Panc1 (cell line): ENCODE results near the gene RNF212. TPM values are rescaled to one million over a fixed set of nuclear protein-coding genes. Genes with fewer than 3 reads are reported as not detected.

Experiments used
- ATAC-seq: fragments of 200-7000 bp; cut with Tn5 transposase; 2 replicates; pipeline ENCODE4 v1.9.1; 2020; ENCODE audit warnings: mild to moderate bottlenecking, moderate library complexity
- BruUV-seq: library from RNA; stranded (reverse); fragments of 400-500 nt; replicated peaks from 2 replicates; lab custom pipeline; 2021; lab: Mats Ljungman, UMichigan
- CTCF ChIA-PET: fragments of 300-600 bp; sonication (Branson Sonifier 250); formaldehyde crosslinking; loops from one replicate; lab custom pipeline; 2022; ENCODE audit warnings: antibody characterized with exemption; lab: Charles Lee
- POLR2A ChIA-PET: fragments of 300-600 bp; sonication (Branson Sonifier 250); formaldehyde crosslinking; loops from one replicate; lab custom pipeline; 2022; ENCODE audit warnings: antibody characterized with exemption; lab: Charles Lee
- DNase-seq: peaks from one replicate; pipeline ENCODE4 v3.0.0-alpha.2; 2010; ENCODE audit warnings: low read depth, low spot score
- H3K27ac ChIP-seq: 2 replicates; pipeline ENCODE4 v1.5.1; 2011; ENCODE audit warnings: mild to moderate bottlenecking, low read length, inconsistent platforms
- H3K27me3 ChIP-seq: fragments of 200-500 bp; sonication (Bioruptor generic); 2 replicates; pipeline ENCODE4 v1.6.0; 2014; ENCODE audit warnings: low read length, inconsistent platforms; ENCODE audit not compliant: control insufficient read depth, insufficient read depth
- H3K36me3 ChIP-seq: fragments of 200-500 bp; sonication (Bioruptor generic); 2 replicates; pipeline ENCODE4 v1.5.1; 2014; ENCODE audit warnings: inconsistent platforms, mild to moderate bottlenecking, low read length, moderate library complexity; ENCODE audit not compliant: control insufficient read depth, insufficient read depth
- H3K4me1 ChIP-seq: 2 replicates; pipeline ENCODE4 v1.5.1; 2011; ENCODE audit warnings: inconsistent platforms, mild to moderate bottlenecking, low read length, moderate library complexity; ENCODE audit not compliant: control insufficient read depth, insufficient read depth
- H3K4me3 ChIP-seq, 2 experiments: 2 replicates each; pipeline ENCODE4 v1.5.1; 2011 to 2012; ENCODE audit warnings: low read depth in 2 of 2, low read length in 2 of 2, mild to moderate bottlenecking in 2 of 2, inconsistent platforms in 1 of 2, moderate library complexity in 1 of 2
- H3K9me3 ChIP-seq: fragments of 200-500 bp; sonication (Bioruptor generic); 2 replicates; pipeline ENCODE4 v1.5.1; 2014; ENCODE audit warnings: low read depth, mild to moderate bottlenecking, inconsistent platforms, low read length, moderate library complexity; ENCODE audit not compliant: control insufficient read depth, insufficient read depth
- CTCF ChIP-seq: fragments of 450-650 bp; IDR thresholded peaks from 2 replicates; pipeline ENCODE4 v1.5.1; 2017; ENCODE audit warnings: mild to moderate bottlenecking
- POLR2AphosphoS5 ChIP-seq: IDR thresholded peaks from 2 replicates; pipeline ENCODE4 v1.6.1; 2012; ENCODE audit warnings: mild to moderate bottlenecking, low read depth, low read length, moderate library complexity
- REST ChIP-seq, 2 experiments: IDR thresholded peaks; 2 replicates each; pipeline ENCODE4 v1.6.1; 2011 to 2012; ENCODE audit warnings: low read depth in 2 of 2, control low read depth in 1 of 2, low read length in 1 of 2, mild to moderate bottlenecking in 1 of 2, moderate library complexity in 1 of 2; ENCODE audit not compliant: insufficient read depth in 1 of 2
- SIN3A ChIP-seq: IDR thresholded peaks from 2 replicates; pipeline ENCODE4 v1.6.1; 2012; ENCODE audit warnings: low read depth, mild to moderate bottlenecking, low read length, moderate library complexity, borderline replicate concordance; ENCODE audit not compliant: insufficient read depth
- TCF7L2 ChIP-seq: IDR thresholded peaks from 2 replicates; pipeline ENCODE4 v1.6.1; 2011; ENCODE audit warnings: mild to moderate bottlenecking, low read depth, low read length, inconsistent platforms
- in situ Hi-C: cut with HindIII; loops from 2 replicates; pipeline ENCODE4 v1.10.0; 2016; ENCODE audit warnings: low sequenced_read_pairs, low pct_unique_long_range_greater_than_20kb
- intact Hi-C: fragments of 100-400 bp; cut with micrococcal nuclease; formaldehyde crosslinking; loops from one replicate; pipeline ENCODE4 v1.10.0; 2022; ENCODE audit not compliant: unreplicated experiment
- total RNA-seq: library from RNA; stranded (reverse); gene quantifications from one replicate; pipeline ENCODE4 v1.2.1, GENCODE V29; 2021; ENCODE audit not compliant: unreplicated experiment

Gene RNF212
- total RNA-seq, 1 experiment from 2014 or later = not detected

GRCh38 chr4:1057403-1057745 is 56.0 kb downstream of the RNF212 start:
- H3K4me1 ChIP-seq = peaks cover 3% of the 10 kb centered on the region; the same call in 1 of the 2 replicates
- in situ Hi-C loops = no loop called here
- H3K4me3 ChIP-seq = no peak overlapping the region
- H3K27ac ChIP-seq = no peak overlapping the region
- no TSS peak for BruUV-seq
- no peaks in the 10 kb centered on the region for H3K36me3 ChIP-seq
- intact Hi-C loops = no loop called here
- POLR2A ChIA-PET = no interaction called here
- no peak for DNase-seq
- ATAC-seq = no peak
- H3K9me3 ChIP-seq = no peaks in the 10 kb centered on the region
- TF ChIP-seq SIN3A (no peak), POLR2AphosphoS5 (no peak)
- CTCF ChIA-PET = no interaction called here
- H3K27me3 ChIP-seq = no peaks in the 10 kb centered on the region

GRCh38 chr4:1056671-1057402 is 56.5 kb downstream of the RNF212 start:
- DNase-seq (no peak), ATAC-seq (no peak)
- no peak overlapping the region for H3K4me3 ChIP-seq
- in situ Hi-C loops (no loop called here), intact Hi-C loops (no loop called here)
- H3K4me1 ChIP-seq = peaks cover 3% of the 10 kb centered on the region; the same call in 1 of the 2 replicates
- no peaks in the 10 kb centered on the region for H3K27me3 ChIP-seq
- ChIA-PET POLR2A (no interaction called here), CTCF (no interaction called here)
- H3K9me3 ChIP-seq = no peaks in the 10 kb centered on the region
- no peaks in the 10 kb centered on the region for H3K36me3 ChIP-seq
- no peak for TF ChIP-seq POLR2AphosphoS5
- no peak for TF ChIP-seq SIN3A
- TF ChIP-seq TCF7L2 = no peak
- TF ChIP-seq CTCF = no peak
- no peak for TF ChIP-seq REST (IDR thresholded peaks at IDR 0.05; ENCODE audit: insufficient read depth in 1 of 2, low read depth in 2 of 2, low read length in 1 of 2)
- no peak overlapping the region for H3K27ac ChIP-seq
- BruUV-seq = no TSS peak
